SK-N-SH (cell line): Measurements from ENCODE around the gene AEBP1. TPM values are rescaled to one million over a fixed set of nuclear protein-coding genes. Genes with fewer than 3 reads are reported as not detected.

Experiments
- CTCF ChIA-PET: fragments of 300-600, 350-600 bp; formaldehyde crosslinking; extraction: SDS; loops from one replicate; lab custom pipeline; 2021; lab: Yijun Ruan, JAX
- POLR2A ChIA-PET: fragments of 350-600 bp; sonication (Branson Sonifier 250); formaldehyde crosslinking; extraction: SDS; loops from one replicate; lab custom pipeline; 2020; ENCODE audit warnings: antibody characterized with exemption, inconsistent platforms; lab: Yijun Ruan, JAX
- DNase-seq: peaks from one replicate; pipeline ENCODE4 v3.0.0; 2012
- H2AFZ ChIP-seq: fragments of 200-600 bp; sonication (generic); 2 replicates; pipeline ENCODE4 v1.8.1; 2016; ENCODE audit warnings: antibody characterized with exemption, mild to moderate bottlenecking, low read depth
- H3F3A ChIP-seq: fragments of 200-600 bp; sonication (generic); replicated peaks from 2 replicates; pipeline ENCODE3; 2016; ENCODE audit warnings: antibody characterized with exemption, mild to moderate bottlenecking; ENCODE audit not compliant: insufficient read depth
- H3K27ac ChIP-seq, 2 experiments: fragments of 200-500 bp in 1 of 2; fragments of 200-600 bp in 1 of 2; sonication (Bioruptor generic) in 1 of 2; sonication (generic), shearing (Covaris generic) in 1 of 2; 2 replicates each; pipeline versions ENCODE4 v1.5.1 to v1.6.1; 2014 to 2016; ENCODE audit warnings: low read depth in 2 of 2, inconsistent platforms in 1 of 2, low read length in 1 of 2, mild to moderate bottlenecking in 1 of 2, mixed read lengths in 1 of 2
- H3K27me3 ChIP-seq: fragments of 200-600 bp; sonication (generic), shearing (Covaris generic); 2 replicates; pipeline ENCODE4 v1.6.1; 2016; ENCODE audit warnings: mixed run types; ENCODE audit not compliant: insufficient read depth
- H3K36me3 ChIP-seq, 2 experiments: fragments of 200-500 bp in 1 of 2; fragments of 200-600 bp in 1 of 2; sonication (Bioruptor generic) in 1 of 2; sonication (generic) in 1 of 2; replicated peaks in 1 of 2; 2 replicates each; pipeline versions ENCODE3 to v1.5.1; 2014 to 2016; ENCODE audit warnings: low read length in 1 of 2, mild to moderate bottlenecking in 1 of 2; ENCODE audit not compliant: insufficient read depth in 2 of 2, control insufficient read depth in 1 of 2
- H3K4me1 ChIP-seq, 2 experiments: fragments of 200-500 bp in 1 of 2; fragments of 200-600 bp in 1 of 2; sonication (Bioruptor generic) in 1 of 2; sonication (generic), shearing (Covaris generic) in 1 of 2; 2 replicates each; pipeline versions ENCODE4 v1.5.1 to v1.6.1; 2014 to 2016; ENCODE audit warnings: low read depth in 1 of 2, low read length in 1 of 2, mixed run types in 1 of 2; ENCODE audit not compliant: insufficient read depth in 2 of 2, control insufficient read depth in 1 of 2
- H3K4me2 ChIP-seq: fragments of 200-600 bp; sonication (generic), shearing (Covaris generic); 2 replicates; pipeline ENCODE4 v1.6.1; 2017; ENCODE audit warnings: mixed run types
- H3K4me3 ChIP-seq, 2 experiments: fragments of 200-500 bp in 1 of 2; fragments of 200-600 bp in 1 of 2; sonication (Bioruptor generic) in 1 of 2; sonication (generic), shearing (Covaris generic) in 1 of 2; 2 replicates each; pipeline versions ENCODE4 v1.5.1 to v1.8.1; 2014 to 2016; ENCODE audit warnings: low read depth in 2 of 2, inconsistent platforms in 1 of 2, low read length in 1 of 2, mild to moderate bottlenecking in 1 of 2, mixed read lengths in 1 of 2, moderate library complexity in 1 of 2
- H3K79me2 ChIP-seq: fragments of 200-600 bp; sonication (generic); 2 replicates; pipeline ENCODE4 v1.8.1; 2017; ENCODE audit warnings: mild to moderate bottlenecking; ENCODE audit not compliant: insufficient read depth
- H3K9ac ChIP-seq: fragments of 200-600 bp; sonication (generic); 2 replicates; pipeline ENCODE4 v1.6.1; 2017; ENCODE audit warnings: mixed run types
- H3K9me2 ChIP-seq: fragments of 200-600 bp; sonication (generic); 2 replicates; pipeline ENCODE4 v1.6.1; 2017; ENCODE audit warnings: mixed run types
- H3K9me3 ChIP-seq: fragments of 200-600 bp; sonication (generic); 2 replicates; pipeline ENCODE4 v1.6.1; 2017; ENCODE audit warnings: mixed run types, mild to moderate bottlenecking, moderate library complexity
- H4K20me1 ChIP-seq: fragments of 200-600 bp; sonication (generic); 2 replicates; pipeline ENCODE4 v1.6.1; 2017; ENCODE audit warnings: mild to moderate bottlenecking, mixed run types; ENCODE audit not compliant: insufficient read depth
- CHD2 ChIP-seq: fragments of 150-350 bp; IDR thresholded peaks from 2 replicates; pipeline ENCODE4 v1.6.1; 2018; ENCODE audit warnings: low read length; ENCODE audit not compliant: partially characterized antibody
- EP300 ChIP-seq, 2 experiments: IDR thresholded peaks; 2 replicates each; pipeline versions ENCODE4 v1.4.0 to v1.6.1; 2012; ENCODE audit warnings: borderline replicate concordance in 1 of 2, low read depth in 1 of 2, low read length in 1 of 2
- EZH2phosphoT487 ChIP-seq: fragments of 200-600 bp; sonication (generic); IDR thresholded peaks from 2 replicates; pipeline ENCODE4 v1.6.1; 2017; ENCODE audit warnings: low read depth, mixed run types, mild to moderate bottlenecking, antibody characterized with exemption, moderate library complexity, borderline replicate concordance
- FOSL2 ChIP-seq: IDR thresholded peaks from 2 replicates; pipeline ENCODE4 v1.4.0; 2012; ENCODE audit warnings: low read depth, mild to moderate bottlenecking, moderate library complexity, borderline replicate concordance
- FOXM1 ChIP-seq: IDR thresholded peaks from 2 replicates; pipeline ENCODE4 v1.4.0; 2012; ENCODE audit warnings: low read depth, mild to moderate bottlenecking
- MAX ChIP-seq: IDR thresholded peaks from 2 replicates; pipeline ENCODE4 v1.4.0; 2012; ENCODE audit warnings: low read depth
- MXI1 ChIP-seq: IDR thresholded peaks from 2 replicates; pipeline ENCODE4 v1.6.1; 2012; ENCODE audit warnings: mild to moderate bottlenecking, low read depth, low read length, improper control_type of control experiment
- PBX3 ChIP-seq: IDR thresholded peaks from 2 replicates; pipeline ENCODE4; 2012
- RCOR1 ChIP-seq: fragments of 150-350 bp; IDR thresholded peaks from 2 replicates; pipeline ENCODE4 v1.6.1; 2017; ENCODE audit warnings: antibody characterized with exemption, low read length
- TEAD4 ChIP-seq: IDR thresholded peaks from 2 replicates; pipeline ENCODE4 v1.4.0; 2012; ENCODE audit warnings: mild to moderate bottlenecking, borderline replicate concordance; ENCODE audit not compliant: insufficient read depth
- YY1 ChIP-seq: IDR thresholded peaks from 2 replicates; pipeline ENCODE4 v1.4.0; 2012; ENCODE audit warnings: low read depth, mild to moderate bottlenecking
- WGBS: methylation state at CpG from one replicate; pipeline ENCODE4 v1.1.6; 2017; ENCODE audit warnings: low lambda C conversion rate; 5-methylcytosine and 5-hydroxymethylcytosine counted together
- polyA plus RNA-seq, 3 experiments: library from polyadenylated mRNA; depleted of rRNA; stranded (reverse); fragments of >200 nt; gene quantifications; 2 replicates each; pipeline ENCODE4 v1.2.3, GENCODE V29; 2012
- TF ChIP-seq, protein P1 (sequence below): fragments of 150-350 bp; IDR thresholded peaks from 2 replicates; pipeline ENCODE4 v1.6.1; 2016; ENCODE audit warnings: mild to moderate bottlenecking, low read depth, low read length

The AEBP1 gene
- polyA plus RNA-seq, 1 of the 3 experiments (the other 2 are of a cell fraction) = 105 TPM

DNA sequence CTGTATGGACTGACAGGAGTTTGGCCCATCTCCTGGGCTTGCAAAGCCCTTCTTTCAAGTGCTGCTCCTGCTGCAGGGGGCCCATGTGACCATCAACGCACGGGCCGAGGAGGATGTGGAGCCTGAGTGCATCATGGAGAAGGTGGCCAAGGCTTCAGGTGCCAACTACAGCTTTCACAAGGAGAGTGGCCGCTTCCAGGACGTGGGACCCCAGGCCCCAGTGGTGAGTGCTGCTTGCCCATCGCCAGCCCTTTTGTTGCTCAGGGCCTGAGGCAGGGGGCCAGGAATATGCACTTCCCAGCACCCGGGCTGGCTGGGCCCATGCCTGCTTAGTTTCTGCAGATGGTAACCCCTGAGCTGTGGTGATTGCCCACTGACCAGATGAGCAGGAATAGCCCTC is 47.5 kb upstream of the AEBP1 start:
- DNase-seq = no peak
- no peaks in the 10 kb centered on the region for H3K9me2 ChIP-seq
- no peak overlapping the region for H3K4me2 ChIP-seq
- ChIA-PET POLR2A (interaction anchor here (1.3 to 1.5 kb wide), 2 partner anchors 9 to 12 kb away, joined by 3 to 4 read pairs; partner anchors contain the start of genes DBNL and PGAM2), CTCF (interaction anchor here (0.6 to 1.2 kb wide), 2 partner anchors 9 to 10 kb away, joined by 3 to 4 read pairs; partner anchors contain the start of gene PGAM2)
- H2AFZ ChIP-seq = no peak overlapping the region
- H3K27ac ChIP-seq = no peak overlapping the region
- peaks cover 44% of the 10 kb centered on the region for H3K79me2 ChIP-seq
- peaks cover 67 to 73% of the 10 kb centered on the region in 2 experiments for H3K36me3 ChIP-seq
- H3K27me3 ChIP-seq = no peaks in the 10 kb centered on the region
- H4K20me1 ChIP-seq = peaks cover 35% of the 10 kb centered on the region; the same call in 1 of the 2 replicates
- H3F3A ChIP-seq = peaks cover 4% of the 10 kb centered on the region
- no peak overlapping the region for H3K9ac ChIP-seq
- no peak overlapping the region for H3K4me3 ChIP-seq
- TF ChIP-seq FOSL2 (no peak), MXI1 (no peak), EZH2phosphoT487 (no peak), YY1 (no peak), FOXM1 (no peak), TEAD4 (no peak)
- WGBS = no CpG with 5 or more reads among the region's 7 CpGs
- H3K9me3 ChIP-seq = no peaks in the 10 kb centered on the region
- H3K4me1 ChIP-seq = no peaks in the 10 kb centered on the region

DNA sequence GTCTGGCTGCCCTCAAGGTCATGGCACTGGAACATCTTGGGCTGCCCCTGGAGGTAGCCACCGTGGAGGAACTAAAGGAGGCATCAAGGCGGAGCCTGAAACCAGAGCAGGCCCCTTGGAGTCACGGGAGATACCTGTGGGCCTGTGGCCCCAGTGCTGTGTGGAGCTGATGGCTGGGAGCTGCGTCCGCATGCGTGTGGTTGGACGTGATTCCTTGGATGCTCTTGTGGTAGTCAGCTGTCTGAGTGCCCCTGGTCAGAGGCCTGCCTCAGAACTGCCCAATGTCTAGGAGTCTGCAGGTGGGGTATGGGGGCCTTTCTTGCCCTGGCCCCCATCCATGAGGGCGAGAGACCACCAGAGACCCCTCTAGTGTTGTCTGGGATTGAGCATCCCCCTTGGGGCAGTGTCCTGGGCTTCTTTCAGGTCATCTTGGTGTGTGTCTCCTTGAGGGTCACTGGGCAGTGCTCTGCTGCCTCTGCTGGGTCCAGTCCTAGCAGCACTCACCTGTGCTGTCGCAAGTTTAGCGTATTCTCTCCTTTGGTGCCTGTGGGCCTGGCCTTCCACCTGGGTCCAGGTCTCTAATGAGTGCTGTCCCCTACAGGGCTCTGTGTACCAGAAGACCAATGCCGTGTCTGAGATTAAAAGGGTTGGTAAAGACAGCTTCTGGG is 46.8 kb upstream of the AEBP1 start:
- TF ChIP-seq MAX (no peak), EP300 (IDR thresholded peaks at IDR 0.05; ENCODE audit: borderline replicate concordance in 1 of 2, low read depth in 1 of 2, low read length in 1 of 2) (no peak), CHD2 (no peak), PBX3 (no peak), RCOR1 (no peak)
- TF ChIP-seq, protein P1, sequence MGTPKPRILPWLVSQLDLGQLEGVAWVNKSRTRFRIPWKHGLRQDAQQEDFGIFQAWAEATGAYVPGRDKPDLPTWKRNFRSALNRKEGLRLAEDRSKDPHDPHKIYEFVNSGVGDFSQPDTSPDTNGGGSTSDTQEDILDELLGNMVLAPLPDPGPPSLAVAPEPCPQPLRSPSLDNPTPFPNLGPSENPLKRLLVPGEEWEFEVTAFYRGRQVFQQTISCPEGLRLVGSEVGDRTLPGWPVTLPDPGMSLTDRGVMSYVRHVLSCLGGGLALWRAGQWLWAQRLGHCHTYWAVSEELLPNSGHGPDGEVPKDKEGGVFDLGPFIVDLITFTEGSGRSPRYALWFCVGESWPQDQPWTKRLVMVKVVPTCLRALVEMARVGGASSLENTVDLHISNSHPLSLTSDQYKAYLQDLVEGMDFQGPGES = no peak
- CTCF ChIA-PET = interaction anchor here (1.0 to 1.2 kb wide), 3 partner anchors 8 to 13 kb away, joined by 3 read pairs; partner anchors contain the start of genes DBNL and PGAM2
- peaks cover 62 to 74% of the 10 kb centered on the region in 2 experiments for H3K36me3 ChIP-seq

More for the DNA sequence above, 46.8 kb upstream of the AEBP1 start:
- WGBS = 93% methylated on average over 6 of the region's 11 CpGs
- no peak overlapping the region for H3K4me2 ChIP-seq
- H3K4me3 ChIP-seq = no peak overlapping the region
- DNase-seq = no peak
- no peak overlapping the region for H3K27ac ChIP-seq
- H3K4me1 ChIP-seq = no peaks in the 10 kb centered on the region
- peaks cover 5% of the 10 kb centered on the region for H3F3A ChIP-seq
- H3K9me2 ChIP-seq = no peaks in the 10 kb centered on the region
- H3K9me3 ChIP-seq = no peaks in the 10 kb centered on the region
- peaks cover 37% of the 10 kb centered on the region for H3K79me2 ChIP-seq
- no peak overlapping the region for H3K9ac ChIP-seq
- no peaks in the 10 kb centered on the region for H3K27me3 ChIP-seq
- H4K20me1 ChIP-seq = peaks cover 35% of the 10 kb centered on the region; the same call in 1 of the 2 replicates
- POLR2A ChIA-PET = interaction anchor here (1.3 to 1.5 kb wide), 2 partner anchors 9 to 13 kb away, joined by 3 to 4 read pairs; partner anchors contain the start of genes DBNL and PGAM2
- no peak overlapping the region for H2AFZ ChIP-seq
